ENCODE results near the gene LDLRAP1.

Gene LDLRAP1

GRCh38 chr1:25523542-25523941, 19.9 kb upstream of the LDLRAP1 start:
- no peak for DNase-seq (ENCODE audit: low spot score)
- no peak for TF ChIP-seq CTCF (IDR thresholded peaks at IDR 0.05; ENCODE audit: borderline replicate concordance, control extremely low read depth, extremely low read depth, insufficient read depth, missing control alignments)
- in situ Hi-C loops (cut with MboI; ENCODE audit: low sequenced_read_pairs, unreplicated experiment): loop anchor here (10.0 kb wide), 1 partner anchor 119 kb away; no protein-coding TSS in a partner anchor

- no peak for DNase-seq (ENCODE audit: low spot score)
- TF ChIP-seq CTCF (IDR thresholded peaks at IDR 0.05; ENCODE audit: borderline replicate concordance, control extremely low read depth, extremely low read depth, insufficient read depth, missing control alignments): no peak
- in situ Hi-C loops (cut with MboI; ENCODE audit: low sequenced_read_pairs, unreplicated experiment): loop anchor here (10.0 kb wide), 1 partner anchor 120 kb away; no protein-coding TSS in a partner anchor
Observed at GRCh38 chr1:25524568-25525360, 18.6 kb upstream of the LDLRAP1 start.

GRCh38 chr1:25525361-25525688, 18.1 kb upstream of the LDLRAP1 start:
- TF ChIP-seq CTCF (IDR thresholded peaks at IDR 0.05; ENCODE audit: borderline replicate concordance, control extremely low read depth, extremely low read depth, insufficient read depth, missing control alignments): no peak
- in situ Hi-C loops (cut with MboI; ENCODE audit: low sequenced_read_pairs, unreplicated experiment): loop anchor here (10.0 kb wide), 1 partner anchor 121 kb away; no protein-coding TSS in a partner anchor
- DNase-seq (ENCODE audit: low spot score): no peak

- in situ Hi-C loops (cut with MboI; ENCODE audit: low sequenced_read_pairs, unreplicated experiment): loop anchor here (10.0 kb wide), 1 partner anchor 122 kb away; no protein-coding TSS in a partner anchor
- DNase-seq (ENCODE audit: low spot score): no peak
- no peak for TF ChIP-seq CTCF (IDR thresholded peaks at IDR 0.05; ENCODE audit: borderline replicate concordance, control extremely low read depth, extremely low read depth, insufficient read depth, missing control alignments)
Observed at GRCh38 chr1:25526753-25527152, 16.7 kb upstream of the LDLRAP1 start.

- in situ Hi-C loops (cut with MboI; ENCODE audit: low sequenced_read_pairs, unreplicated experiment): loop anchor here (10.0 kb wide), 1 partner anchor 123 kb away; no protein-coding TSS in a partner anchor
Observed at GRCh38 chr1:25527226-25527846, 16.1 kb upstream of the LDLRAP1 start.

More at GRCh38 chr1:25527226-25527846, 16.1 kb upstream of the LDLRAP1 start:
- TF ChIP-seq CTCF (IDR thresholded peaks at IDR 0.05; ENCODE audit: borderline replicate concordance, control extremely low read depth, extremely low read depth, insufficient read depth, missing control alignments): no peak
- DNase-seq (ENCODE audit: low spot score): no peak
